Colon (tissue), 2 donors: Measurements from ENCODE around the gene ASXL1.
"Not testable (repeated sequence)": the region's sequence is repeated elsewhere in the genome, so short reads cannot be mapped to it uniquely, and the experiment has no call there.

Source experiments
- FAIRE-seq: peaks from 2 replicates; lab custom pipeline; 2012; peaks lifted over from hg19 to GRCh38; lab: Jason Lieb, UNC
- donor health status: control.
- donor health status: control.

The ASXL1 gene

GRCh38 chr20:32357869-32358631 lies at the start of gene ASXL1:
Gene ASXL1 (plus strand): TSS chr20:32358331. CDS start chr20:32358776, 445 bp downstream.
- FAIRE-seq: no peak

GRCh38 chr20:32312718-32313424 lies 45.3 kb upstream of the ASXL1 start:
- FAIRE-seq: no peak

- FAIRE-seq: no peak
Measured at GRCh38 chr20:32314768-32315167, 43.4 kb upstream of the ASXL1 start.

- FAIRE-seq: no peak
Measured at GRCh38 chr20:32315399-32315798, 42.7 kb upstream of the ASXL1 start.

- FAIRE-seq: no peak
Measured at GRCh38 chr20:32315891-32316290, 42.2 kb upstream of the ASXL1 start.

- no peak for FAIRE-seq
Measured at GRCh38 chr20:32316667-32317066, 41.5 kb upstream of the ASXL1 start.

GRCh38 chr20:32319100-32319499 lies 39.0 kb upstream of the ASXL1 start:
- FAIRE-seq: no peak

DNA sequence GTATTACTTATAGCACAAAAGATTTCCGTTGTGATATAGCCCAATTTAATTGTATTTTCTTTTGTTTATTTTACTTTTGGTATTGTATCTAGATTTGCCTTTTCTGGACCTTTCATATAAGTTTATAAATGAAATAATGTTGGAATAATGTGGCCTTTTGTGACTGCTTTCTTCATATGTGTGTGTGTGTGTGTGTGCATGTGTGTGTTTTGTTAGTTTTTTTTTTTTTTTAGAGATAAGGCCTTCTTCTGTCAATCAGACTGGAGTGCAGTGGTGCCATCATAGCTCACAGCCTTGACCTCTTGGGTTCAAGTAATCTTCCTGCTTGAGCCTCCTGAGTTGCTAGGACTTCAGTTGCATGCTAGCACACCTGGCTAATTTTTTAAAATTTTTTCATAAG lies 37.8 kb upstream of the ASXL1 start:
- no peak for FAIRE-seq

- no peak for FAIRE-seq
Measured at GRCh38 chr20:32321390-32321789, 36.7 kb upstream of the ASXL1 start.

GRCh38 chr20:32322260-32322659 lies 35.9 kb upstream of the ASXL1 start:
- FAIRE-seq: not testable (repeated sequence)

- FAIRE-seq: not testable (repeated sequence)
Measured at GRCh38 chr20:32323761-32324160, 34.4 kb upstream of the ASXL1 start.

- no peak for FAIRE-seq
Measured at GRCh38 chr20:32325706-32326503, 32.2 kb upstream of the ASXL1 start.

DNA sequence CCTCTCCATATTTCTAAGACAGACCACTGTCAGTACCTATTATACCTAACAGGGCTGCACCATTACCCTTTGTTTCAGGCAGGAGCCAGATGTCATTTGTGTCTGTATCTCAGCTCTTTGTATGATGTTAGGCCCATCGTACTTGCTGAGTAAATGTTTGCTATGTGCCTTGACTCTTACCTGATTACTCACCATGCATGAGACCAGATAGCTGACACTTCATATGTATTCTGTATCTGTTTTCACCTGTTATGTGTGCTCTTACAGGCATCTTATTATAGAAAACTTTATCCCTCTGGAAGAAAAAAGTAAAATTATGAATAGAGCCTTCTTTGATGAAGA lies 31.7 kb upstream of the ASXL1 start:
- FAIRE-seq: no peak

GRCh38 chr20:32327087-32327681 lies 30.9 kb upstream of the ASXL1 start:
- FAIRE-seq: no peak

- no peak for FAIRE-seq
Measured at GRCh38 chr20:32329817-32330554, 28.1 kb upstream of the ASXL1 start.

GRCh38 chr20:32330555-32330897 lies 27.6 kb upstream of the ASXL1 start:
- no peak for FAIRE-seq

DNA sequence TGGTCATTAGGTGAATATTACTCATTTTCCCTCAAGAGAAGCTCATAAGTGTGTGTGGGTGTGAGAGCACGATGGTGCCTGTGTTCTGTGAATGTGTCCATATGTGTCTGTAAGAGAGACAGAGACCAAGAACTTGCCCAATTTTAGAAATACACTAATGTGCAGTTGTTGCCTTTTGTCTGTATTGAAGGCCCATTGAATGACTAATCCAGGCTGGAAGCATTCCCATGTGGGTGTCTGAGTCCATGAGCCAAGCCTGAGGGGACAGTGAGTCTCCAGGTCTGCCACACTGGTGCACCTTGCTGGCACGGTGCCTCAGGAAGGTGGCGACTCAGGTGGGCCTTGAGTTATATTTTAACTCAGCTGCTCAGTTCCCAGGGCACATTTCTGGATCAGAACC lies 25.5 kb upstream of the ASXL1 start:
- no peak for FAIRE-seq

DNA sequence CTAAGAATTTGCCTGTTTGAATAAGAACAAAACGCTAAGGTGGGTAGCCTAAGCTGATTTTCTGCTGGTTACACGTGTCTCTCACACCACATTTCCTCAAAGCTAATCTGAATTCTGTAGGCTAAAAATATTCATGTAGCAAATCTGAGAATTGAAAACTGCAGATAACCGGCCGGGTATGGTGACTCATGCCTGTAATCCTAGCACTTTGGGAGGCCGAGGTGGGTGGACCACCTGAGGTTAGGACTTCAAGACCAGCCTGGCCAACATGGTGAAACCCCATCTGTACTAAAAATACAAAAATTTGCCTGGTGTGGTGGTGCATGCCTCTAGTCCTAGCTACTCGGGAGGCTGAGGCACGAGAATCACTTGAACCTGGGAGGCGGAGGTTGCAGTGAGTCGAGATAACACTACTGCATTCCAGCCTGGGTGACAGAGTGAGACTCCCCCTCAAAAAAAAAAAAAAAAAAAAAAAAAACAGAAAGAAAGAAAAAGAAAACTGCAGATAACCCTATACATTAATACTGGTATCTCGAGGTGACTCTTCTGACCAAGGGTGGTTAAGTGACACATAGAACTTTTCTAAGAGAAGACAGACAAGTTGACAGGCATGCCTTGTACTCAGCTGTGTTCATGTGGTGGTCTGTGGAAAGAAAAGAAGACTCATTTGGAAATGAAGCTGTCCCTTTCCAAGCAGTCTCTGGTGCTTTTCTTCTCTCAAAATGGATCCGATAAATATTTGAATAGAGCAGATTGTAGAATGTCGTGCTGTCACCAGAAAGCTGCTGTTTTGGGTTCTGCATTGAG lies 24.7 kb upstream of the ASXL1 start:
- FAIRE-seq: no peak

- no peak for FAIRE-seq
Measured at GRCh38 chr20:32333988-32334885, 23.9 kb upstream of the ASXL1 start.

DNA sequence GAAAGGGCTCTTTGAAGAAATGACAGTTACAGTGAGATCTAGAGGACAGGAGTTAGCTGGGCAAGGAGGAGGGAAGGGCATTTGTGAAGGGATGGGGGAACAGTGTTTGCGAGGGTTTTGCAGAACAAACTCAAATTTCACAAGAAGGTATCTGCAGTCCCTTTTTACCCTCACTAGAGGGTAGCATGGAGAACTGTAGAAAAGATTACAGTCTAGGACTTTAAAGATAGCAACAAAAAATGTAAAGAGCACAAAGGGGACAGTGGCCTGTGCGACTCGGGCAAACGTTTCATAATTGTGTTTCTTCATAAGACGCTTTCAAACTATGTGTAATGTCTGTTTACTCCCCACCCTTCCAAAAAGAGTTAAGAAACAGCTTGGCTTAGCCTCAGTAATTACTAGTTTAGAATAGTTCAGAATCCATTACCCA lies 21.2 kb upstream of the ASXL1 start:
- FAIRE-seq: no peak
